Astrocyte (in vitro differentiated cells and primary cell): Measurements from ENCODE around the gene C1D.

Source experiments
- CTCF ChIP-seq: IDR thresholded peaks from 2 replicates; pipeline ENCODE4 v1.5.1; 2011; ENCODE audit warnings: low read depth, mild to moderate bottlenecking, inconsistent platforms, low read length, moderate library complexity; ENCODE audit not compliant: insufficient read depth
- EZH2 ChIP-seq: IDR thresholded peaks from 2 replicates; pipeline ENCODE4 v1.6.1; 2012; ENCODE audit warnings: mild to moderate bottlenecking, low read length, inconsistent platforms; ENCODE audit not compliant: insufficient read depth

- TF ChIP-seq CTCF (no peak), EZH2 (no peak)
Observed at GRCh38 chr2:68091439-68092034, 28.7 kb upstream of the C1D start.
